WTC11 (cell line): Measurements from ENCODE around the gene SIRT3. TPM values are rescaled to one million over a fixed set of nuclear protein-coding genes. Genes with fewer than 3 reads are reported as not detected.

Source experiments
- ATAC-seq: fragments of 200-7000 bp; cut with Tn5 transposase; 2 replicates; pipeline ENCODE4 v1.10.0; 2021; ENCODE audit warnings: mild to moderate bottlenecking, moderate library complexity
- CTCF ChIA-PET: fragments of 300-600 bp; sonication (Branson Sonifier 250); formaldehyde crosslinking; loops from one replicate; lab custom pipeline; 2021; ENCODE audit warnings: antibody characterized with exemption; lab: Charles Lee
- POLR2A ChIA-PET: fragments of 350-600 bp; sonication (Branson Sonifier 250); formaldehyde crosslinking; loops from one replicate; lab custom pipeline; 2021; ENCODE audit warnings: antibody characterized with exemption; lab: Charles Lee
- DNase-seq: peaks from one replicate; pipeline ENCODE4 v3.0.0; 2021; ENCODE audit warnings: low spot score
- H3K27ac Mint-ChIP-seq: 2 replicates; pipeline ENCODE4 v1.8.0; 2021; ENCODE audit warnings: mixed read lengths
- H3K27me3 Mint-ChIP-seq: 2 replicates; pipeline ENCODE4 v1.8.0; 2021; ENCODE audit warnings: low read depth, mild to moderate bottlenecking, moderate library complexity, mixed read lengths
- H3K36me3 Mint-ChIP-seq: 2 replicates; pipeline ENCODE4 v1.8.0; 2021; ENCODE audit warnings: mixed read lengths
- H3K4me1 Mint-ChIP-seq: 2 replicates; pipeline ENCODE4 v1.8.0; 2022; ENCODE audit warnings: mixed read lengths
- H3K4me3 Mint-ChIP-seq: 2 replicates; pipeline ENCODE4 v1.8.0; 2021; ENCODE audit warnings: mild to moderate bottlenecking, moderate library complexity, mixed read lengths
- H3K9me3 Mint-ChIP-seq: 2 replicates; pipeline ENCODE4 v1.8.0; 2021; ENCODE audit warnings: mixed read lengths
- CREM ChIP-seq: sonication (generic); formaldehyde crosslinking; IDR thresholded peaks from 2 replicates; pipeline ENCODE4 v1.8.1; 2022; ENCODE audit warnings: mild to moderate bottlenecking, missing genetic modification reagents, moderate library complexity
- EMX1 ChIP-seq: fragments of 250-450 bp; sonication (Bioruptor Pico); IDR thresholded peaks from 2 replicates; pipeline ENCODE4 v1.8.0; 2021; ENCODE audit warnings: mild to moderate bottlenecking
- ESRRA ChIP-seq: sonication (generic); formaldehyde crosslinking; IDR thresholded peaks from 2 replicates; pipeline ENCODE4 v1.8.1; 2022; ENCODE audit warnings: mild to moderate bottlenecking, missing genetic modification reagents, borderline replicate concordance
- ETV6 ChIP-seq: sonication (generic); formaldehyde crosslinking; IDR thresholded peaks from 2 replicates; pipeline ENCODE4 v1.8.1; 2022; ENCODE audit warnings: mild to moderate bottlenecking, missing genetic modification reagents
- JAZF1 ChIP-seq: fragments of 250-450 bp; sonication (Bioruptor Pico); IDR thresholded peaks from 2 replicates; pipeline ENCODE4 v1.9.0; 2021; ENCODE audit warnings: moderate library complexity, mild to moderate bottlenecking, inconsistent platforms
- NFYB ChIP-seq: sonication (generic); formaldehyde crosslinking; conservative IDR thresholded peaks from 2 replicates; pipeline ENCODE4 v1.8.0; 2022; ENCODE audit warnings: low read depth, missing genetic modification reagents
- NR3C1 ChIP-seq: sonication (generic); formaldehyde crosslinking; conservative IDR thresholded peaks from 2 replicates; pipeline ENCODE4 v1.8.1; 2023; ENCODE audit warnings: low read depth, mild to moderate bottlenecking, missing genetic modification reagents
- PRRX2 ChIP-seq: fragments of 250-450 bp; sonication (Bioruptor Pico); IDR thresholded peaks from 2 replicates; pipeline ENCODE4 v1.8.0; 2021; ENCODE audit warnings: mild to moderate bottlenecking
- RORB ChIP-seq: fragments of 250-450 bp; sonication (Bioruptor Pico); IDR thresholded peaks from 2 replicates; pipeline ENCODE4 v1.9.0; 2021; ENCODE audit warnings: mild to moderate bottlenecking
- ZNF138 ChIP-seq: sonication (generic); formaldehyde crosslinking; conservative IDR thresholded peaks from 2 replicates; pipeline ENCODE4 v1.8.1; 2022; ENCODE audit warnings: mild to moderate bottlenecking, moderate library complexity, missing genetic modification reagents
- ZNF232 ChIP-seq: sonication (generic); formaldehyde crosslinking; IDR thresholded peaks from 2 replicates; pipeline ENCODE4 v1.8.0; 2022; ENCODE audit warnings: mild to moderate bottlenecking, missing genetic modification reagents
- ZNF423 ChIP-seq: fragments of 250-450 bp; sonication (Bioruptor Pico); IDR thresholded peaks from 2 replicates; pipeline ENCODE4 v2.1.2; 2022; ENCODE audit warnings: mild to moderate bottlenecking, moderate library complexity
- total RNA-seq: library from RNA; stranded (reverse); gene quantifications from 3 replicates; pipeline ENCODE4 v1.2.3, GENCODE V29; 2021
- TF ChIP-seq, protein P1 (sequence below): fragments of 250-450 bp; sonication (Bioruptor Pico); IDR thresholded peaks from 2 replicates; pipeline ENCODE4 v1.9.0; 2021; ENCODE audit warnings: mild to moderate bottlenecking, borderline replicate concordance
- TF ChIP-seq, protein P2 (sequence below): fragments of 250-450 bp; sonication (Bioruptor Pico); IDR thresholded peaks from 2 replicates; pipeline ENCODE4 v1.9.0; 2021; ENCODE audit warnings: moderate library complexity, mild to moderate bottlenecking, inconsistent platforms, borderline replicate concordance
- TF ChIP-seq, protein P3 (sequence below): sonication (generic); formaldehyde crosslinking; IDR thresholded peaks from 2 replicates; pipeline ENCODE4 v1.8.0; 2022; ENCODE audit warnings: mild to moderate bottlenecking, missing genetic modification reagents
- TF ChIP-seq, protein P4 (sequence below): sonication (generic); formaldehyde crosslinking; conservative IDR thresholded peaks from 2 replicates; pipeline ENCODE4 v1.8.1; 2022; ENCODE audit warnings: mild to moderate bottlenecking, missing genetic modification reagents
- TF ChIP-seq, protein P5 (sequence below): sonication (generic); formaldehyde crosslinking; IDR thresholded peaks from 2 replicates; pipeline ENCODE4 v1.8.0; 2022; ENCODE audit warnings: missing genetic modification reagents
- TF ChIP-seq, protein P6 (sequence below): sonication (generic); formaldehyde crosslinking; IDR thresholded peaks from 2 replicates; pipeline ENCODE4 v1.8.1; 2023; ENCODE audit warnings: mild to moderate bottlenecking, missing genetic modification reagents, moderate library complexity
- TF ChIP-seq, protein P7 (sequence below): sonication (generic); formaldehyde crosslinking; IDR thresholded peaks from 2 replicates; pipeline ENCODE4 v1.8.1; 2022; ENCODE audit warnings: low read depth, mild to moderate bottlenecking, moderate library complexity, missing genetic modification reagents, borderline replicate concordance

Gene SIRT3
- total RNA-seq, 1 experiment from 2014 or later = 21.0 TPM

DNA sequence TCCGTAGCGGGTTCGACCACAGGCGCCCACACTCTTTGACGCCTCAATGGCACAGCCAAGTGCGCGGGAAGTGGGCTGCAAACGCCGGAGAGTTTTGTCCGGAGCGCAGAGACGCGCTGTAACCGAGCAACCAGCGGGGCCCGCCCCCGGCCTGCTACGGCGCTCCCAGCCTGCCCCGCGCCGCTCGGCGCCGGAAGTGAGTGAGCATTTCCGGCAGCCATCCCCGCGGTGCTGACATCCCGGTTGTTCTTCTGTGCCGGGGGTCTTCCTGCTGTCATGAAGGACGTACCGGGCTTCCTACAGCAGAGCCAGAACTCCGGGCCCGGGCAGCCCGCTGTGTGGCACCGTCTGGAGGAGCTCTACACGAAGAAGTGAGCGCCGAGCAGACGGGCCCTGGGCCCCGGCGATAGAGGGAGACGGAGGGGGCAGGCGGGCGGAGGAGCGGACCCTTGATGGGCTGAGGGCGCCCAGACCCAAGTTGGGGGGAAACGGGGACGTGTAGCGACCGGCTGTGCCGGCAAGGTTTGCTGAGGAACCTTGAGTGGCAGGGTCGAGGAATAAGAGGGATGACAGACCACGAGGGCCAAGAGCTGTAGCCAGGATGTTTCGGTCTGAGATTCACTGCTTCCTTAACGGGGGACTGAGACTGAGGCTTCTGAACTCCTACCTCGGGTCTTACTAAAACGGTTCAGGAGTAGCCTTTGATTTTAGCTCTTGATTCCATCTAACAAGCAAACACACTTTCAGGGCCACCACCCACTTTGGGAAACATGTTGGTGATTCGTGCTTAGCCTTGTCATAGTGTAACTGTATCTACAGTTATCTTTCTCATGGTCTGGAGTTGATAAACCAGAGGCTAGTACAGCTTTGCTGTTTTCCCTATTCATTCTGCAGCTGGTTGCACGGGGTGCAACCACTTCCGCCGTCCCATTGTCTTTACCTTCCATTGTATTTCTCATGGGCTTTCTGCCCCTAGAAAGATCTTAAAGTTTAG, 929 bp upstream of the SIRT3 start, which contains the start of gene PSMD13 (continued):
- TF ChIP-seq, protein P1, sequence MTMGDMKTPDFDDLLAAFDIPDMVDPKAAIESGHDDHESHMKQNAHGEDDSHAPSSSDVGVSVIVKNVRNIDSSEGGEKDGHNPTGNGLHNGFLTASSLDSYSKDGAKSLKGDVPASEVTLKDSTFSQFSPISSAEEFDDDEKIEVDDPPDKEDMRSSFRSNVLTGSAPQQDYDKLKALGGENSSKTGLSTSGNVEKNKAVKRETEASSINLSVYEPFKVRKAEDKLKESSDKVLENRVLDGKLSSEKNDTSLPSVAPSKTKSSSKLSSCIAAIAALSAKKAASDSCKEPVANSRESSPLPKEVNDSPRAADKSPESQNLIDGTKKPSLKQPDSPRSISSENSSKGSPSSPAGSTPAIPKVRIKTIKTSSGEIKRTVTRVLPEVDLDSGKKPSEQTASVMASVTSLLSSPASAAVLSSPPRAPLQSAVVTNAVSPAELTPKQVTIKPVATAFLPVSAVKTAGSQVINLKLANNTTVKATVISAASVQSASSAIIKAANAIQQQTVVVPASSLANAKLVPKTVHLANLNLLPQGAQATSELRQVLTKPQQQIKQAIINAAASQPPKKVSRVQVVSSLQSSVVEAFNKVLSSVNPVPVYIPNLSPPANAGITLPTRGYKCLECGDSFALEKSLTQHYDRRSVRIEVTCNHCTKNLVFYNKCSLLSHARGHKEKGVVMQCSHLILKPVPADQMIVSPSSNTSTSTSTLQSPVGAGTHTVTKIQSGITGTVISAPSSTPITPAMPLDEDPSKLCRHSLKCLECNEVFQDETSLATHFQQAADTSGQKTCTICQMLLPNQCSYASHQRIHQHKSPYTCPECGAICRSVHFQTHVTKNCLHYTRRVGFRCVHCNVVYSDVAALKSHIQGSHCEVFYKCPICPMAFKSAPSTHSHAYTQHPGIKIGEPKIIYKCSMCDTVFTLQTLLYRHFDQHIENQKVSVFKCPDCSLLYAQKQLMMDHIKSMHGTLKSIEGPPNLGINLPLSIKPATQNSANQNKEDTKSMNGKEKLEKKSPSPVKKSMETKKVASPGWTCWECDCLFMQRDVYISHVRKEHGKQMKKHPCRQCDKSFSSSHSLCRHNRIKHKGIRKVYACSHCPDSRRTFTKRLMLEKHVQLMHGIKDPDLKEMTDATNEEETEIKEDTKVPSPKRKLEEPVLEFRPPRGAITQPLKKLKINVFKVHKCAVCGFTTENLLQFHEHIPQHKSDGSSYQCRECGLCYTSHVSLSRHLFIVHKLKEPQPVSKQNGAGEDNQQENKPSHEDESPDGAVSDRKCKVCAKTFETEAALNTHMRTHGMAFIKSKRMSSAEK (CRISPR knock-in tag) = no peak
- no peak; the same call in 1 of the 2 replicates for TF ChIP-seq CREM
- TF ChIP-seq, protein P2, sequence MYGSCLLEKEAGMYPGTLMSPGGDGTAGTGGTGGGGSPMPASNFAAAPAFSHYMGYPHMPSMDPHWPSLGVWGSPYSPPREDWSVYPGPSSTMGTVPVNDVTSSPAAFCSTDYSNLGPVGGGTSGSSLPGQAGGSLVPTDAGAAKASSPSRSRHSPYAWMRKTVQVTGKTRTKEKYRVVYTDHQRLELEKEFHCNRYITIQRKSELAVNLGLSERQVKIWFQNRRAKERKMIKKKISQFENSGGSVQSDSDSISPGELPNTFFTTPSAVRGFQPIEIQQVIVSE (CRISPR knock-in tag) = no peak
- TF ChIP-seq ZNF423 = no peak
- TF ChIP-seq RORB = no peak
- no peak for TF ChIP-seq ZNF138 (CRISPR knock-in tag)
- TF ChIP-seq ETV6 (CRISPR knock-in tag) = peak; percentile 40; the same call in 1 of the 2 replicates
- no peak for TF ChIP-seq NFYB (CRISPR knock-in tag)
- no peak for TF ChIP-seq ESRRA (CRISPR knock-in tag)

DNA sequence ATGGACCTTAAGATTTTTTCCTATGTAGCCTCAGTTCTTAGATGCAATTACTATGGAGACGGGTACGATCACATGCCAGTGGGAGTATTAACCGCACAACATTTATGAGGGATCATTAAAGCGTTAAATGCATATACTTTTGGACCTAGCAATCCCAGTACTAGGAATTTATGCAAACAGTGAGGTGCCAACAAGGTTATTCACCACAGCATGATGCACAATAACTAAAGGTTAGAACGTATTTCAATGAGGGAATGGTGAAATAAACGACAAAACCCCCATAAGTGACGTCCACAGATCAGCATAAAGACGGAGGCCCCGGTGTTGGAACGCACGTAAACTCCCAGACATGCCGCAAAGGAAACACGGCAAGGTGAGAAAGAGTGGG, 539 bp downstream of the SIRT3 start:
- Mint-ChIP-seq H3K27ac (0 out of 2 replicates have a peak overlapping the region, but pooled peaks have one; percentile 57), H3K9me3 (no peaks in the 10 kb centered on the region), H3K4me1 (peaks cover 15% of the 10 kb centered on the region), H3K4me3 (peak overlapping the region; percentile 90), H3K27me3 (no peaks in the 10 kb centered on the region), H3K36me3 (peaks cover 9% of the 10 kb centered on the region)
- DNase-seq (no peak), ATAC-seq (no peak)
- CTCF ChIA-PET = interaction anchor here (1.1 to 2.6 kb wide), 2 partner anchors 15 to 36 kb away, joined by 3 to 12 read pairs; no protein-coding TSS in a partner anchor
- POLR2A ChIA-PET = no interaction called here
- no peak for TF ChIP-seq ETV6 (CRISPR knock-in tag)
- TF ChIP-seq, protein P3, sequence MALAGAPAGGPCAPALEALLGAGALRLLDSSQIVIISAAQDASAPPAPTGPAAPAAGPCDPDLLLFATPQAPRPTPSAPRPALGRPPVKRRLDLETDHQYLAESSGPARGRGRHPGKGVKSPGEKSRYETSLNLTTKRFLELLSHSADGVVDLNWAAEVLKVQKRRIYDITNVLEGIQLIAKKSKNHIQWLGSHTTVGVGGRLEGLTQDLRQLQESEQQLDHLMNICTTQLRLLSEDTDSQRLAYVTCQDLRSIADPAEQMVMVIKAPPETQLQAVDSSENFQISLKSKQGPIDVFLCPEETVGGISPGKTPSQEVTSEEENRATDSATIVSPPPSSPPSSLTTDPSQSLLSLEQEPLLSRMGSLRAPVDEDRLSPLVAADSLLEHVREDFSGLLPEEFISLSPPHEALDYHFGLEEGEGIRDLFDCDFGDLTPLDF = peak; percentile 59; the same call in 1 of the 2 replicates
- TF ChIP-seq, protein P4, sequence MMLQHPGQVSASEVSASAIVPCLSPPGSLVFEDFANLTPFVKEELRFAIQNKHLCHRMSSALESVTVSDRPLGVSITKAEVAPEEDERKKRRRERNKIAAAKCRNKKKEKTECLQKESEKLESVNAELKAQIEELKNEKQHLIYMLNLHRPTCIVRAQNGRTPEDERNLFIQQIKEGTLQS = no peak

DNA sequence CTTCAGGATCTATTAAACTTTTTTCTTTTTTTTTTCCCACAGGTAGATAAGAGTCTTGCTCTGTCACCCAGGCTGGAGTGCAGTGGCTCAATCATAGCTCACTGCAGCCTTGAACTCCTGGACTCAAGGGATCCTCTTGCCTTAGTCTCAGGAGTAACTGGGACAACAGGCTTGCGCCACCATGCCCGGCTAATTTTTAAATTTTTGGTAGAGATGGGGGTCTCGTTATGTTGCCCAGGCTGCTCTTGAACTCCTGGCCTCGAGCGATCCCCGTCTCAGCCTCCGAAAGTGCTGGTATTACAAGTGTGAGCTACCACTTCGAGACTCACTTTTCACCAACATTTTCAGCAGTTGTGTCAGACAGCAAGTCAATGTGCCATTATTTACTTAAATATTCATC, 962 bp downstream of the SIRT3 start:
- POLR2A ChIA-PET = no interaction called here
- ATAC-seq (no peak), DNase-seq (no peak)
- Mint-ChIP-seq H3K4me3 (peak overlapping the region; percentile 90), H3K9me3 (no peaks in the 10 kb centered on the region), H3K4me1 (peaks cover 15% of the 10 kb centered on the region), H3K36me3 (peaks cover 8% of the 10 kb centered on the region), H3K27me3 (no peaks in the 10 kb centered on the region), H3K27ac (no peak overlapping the region)
- CTCF ChIA-PET = interaction anchor here (1.1 to 2.6 kb wide), 2 partner anchors 15 to 35 kb away, joined by 3 to 12 read pairs; no protein-coding TSS in a partner anchor
- no peak for TF ChIP-seq RORB
- TF ChIP-seq, protein P5, sequence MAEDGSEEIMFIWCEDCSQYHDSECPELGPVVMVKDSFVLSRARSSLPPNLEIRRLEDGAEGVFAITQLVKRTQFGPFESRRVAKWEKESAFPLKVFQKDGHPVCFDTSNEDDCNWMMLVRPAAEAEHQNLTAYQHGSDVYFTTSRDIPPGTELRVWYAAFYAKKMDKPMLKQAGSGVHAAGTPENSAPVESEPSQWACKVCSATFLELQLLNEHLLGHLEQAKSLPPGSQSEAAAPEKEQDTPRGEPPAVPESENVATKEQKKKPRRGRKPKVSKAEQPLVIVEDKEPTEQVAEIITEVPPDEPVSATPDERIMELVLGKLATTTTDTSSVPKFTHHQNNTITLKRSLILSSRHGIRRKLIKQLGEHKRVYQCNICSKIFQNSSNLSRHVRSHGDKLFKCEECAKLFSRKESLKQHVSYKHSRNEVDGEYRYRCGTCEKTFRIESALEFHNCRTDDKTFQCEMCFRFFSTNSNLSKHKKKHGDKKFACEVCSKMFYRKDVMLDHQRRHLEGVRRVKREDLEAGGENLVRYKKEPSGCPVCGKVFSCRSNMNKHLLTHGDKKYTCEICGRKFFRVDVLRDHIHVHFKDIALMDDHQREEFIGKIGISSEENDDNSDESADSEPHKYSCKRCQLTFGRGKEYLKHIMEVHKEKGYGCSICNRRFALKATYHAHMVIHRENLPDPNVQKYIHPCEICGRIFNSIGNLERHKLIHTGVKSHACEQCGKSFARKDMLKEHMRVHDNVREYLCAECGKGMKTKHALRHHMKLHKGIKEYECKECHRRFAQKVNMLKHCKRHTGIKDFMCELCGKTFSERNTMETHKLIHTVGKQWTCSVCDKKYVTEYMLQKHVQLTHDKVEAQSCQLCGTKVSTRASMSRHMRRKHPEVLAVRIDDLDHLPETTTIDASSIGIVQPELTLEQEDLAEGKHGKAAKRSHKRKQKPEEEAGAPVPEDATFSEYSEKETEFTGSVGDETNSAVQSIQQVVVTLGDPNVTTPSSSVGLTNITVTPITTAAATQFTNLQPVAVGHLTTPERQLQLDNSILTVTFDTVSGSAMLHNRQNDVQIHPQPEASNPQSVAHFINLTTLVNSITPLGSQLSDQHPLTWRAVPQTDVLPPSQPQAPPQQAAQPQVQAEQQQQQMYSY (CRISPR knock-in tag) = no peak
- TF ChIP-seq JAZF1 (CRISPR knock-in tag) = no peak
- no peak for TF ChIP-seq EMX1
- TF ChIP-seq, protein P6, sequence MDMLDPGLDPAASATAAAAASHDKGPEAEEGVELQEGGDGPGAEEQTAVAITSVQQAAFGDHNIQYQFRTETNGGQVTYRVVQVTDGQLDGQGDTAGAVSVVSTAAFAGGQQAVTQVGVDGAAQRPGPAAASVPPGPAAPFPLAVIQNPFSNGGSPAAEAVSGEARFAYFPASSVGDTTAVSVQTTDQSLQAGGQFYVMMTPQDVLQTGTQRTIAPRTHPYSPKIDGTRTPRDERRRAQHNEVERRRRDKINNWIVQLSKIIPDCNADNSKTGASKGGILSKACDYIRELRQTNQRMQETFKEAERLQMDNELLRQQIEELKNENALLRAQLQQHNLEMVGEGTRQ = no peak
- no peak for TF ChIP-seq NFYB (CRISPR knock-in tag)
- no peak for TF ChIP-seq PRRX2
- TF ChIP-seq ZNF232 (CRISPR knock-in tag) = no peak
- TF ChIP-seq, protein P7, sequence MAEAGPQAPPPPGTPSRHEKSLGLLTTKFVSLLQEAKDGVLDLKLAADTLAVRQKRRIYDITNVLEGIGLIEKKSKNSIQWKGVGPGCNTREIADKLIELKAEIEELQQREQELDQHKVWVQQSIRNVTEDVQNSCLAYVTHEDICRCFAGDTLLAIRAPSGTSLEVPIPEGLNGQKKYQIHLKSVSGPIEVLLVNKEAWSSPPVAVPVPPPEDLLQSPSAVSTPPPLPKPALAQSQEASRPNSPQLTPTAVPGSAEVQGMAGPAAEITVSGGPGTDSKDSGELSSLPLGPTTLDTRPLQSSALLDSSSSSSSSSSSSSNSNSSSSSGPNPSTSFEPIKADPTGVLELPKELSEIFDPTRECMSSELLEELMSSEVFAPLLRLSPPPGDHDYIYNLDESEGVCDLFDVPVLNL (CRISPR knock-in tag) = no peak
- TF ChIP-seq NR3C1 = no peak
- TF ChIP-seq CREM = no peak
